HepG2 (cell line): ENCODE data around the gene SLC1A5. TPM values are rescaled to one million over a fixed set of nuclear protein-coding genes. Genes with fewer than 3 reads are reported as not detected.

Source experiments
- ATAC-seq: fragments of 200-7000 bp; cut with Tn5 transposase; 3 replicates; pipeline ENCODE4 v1.9.1; 2020; ENCODE audit warnings: mild to moderate bottlenecking, moderate library complexity
- BruUV-seq: library from RNA; stranded (reverse); fragments of 400-500 nt; replicated peaks from 2 replicates; lab custom pipeline; 2021; lab: Mats Ljungman, UMichigan
- CTCF ChIA-PET: fragments of 300-600 bp; formaldehyde crosslinking; extraction: SDS; loops from one replicate; lab custom pipeline; 2021; ENCODE audit warnings: low total read pairs, inconsistent platforms, low intra/inter-chr PET ratio; lab: Yijun Ruan, JAX
- POLR2A ChIA-PET: fragments of 350-600 bp; sonication (Branson Sonifier 250); formaldehyde crosslinking; loops from one replicate; lab custom pipeline; 2020; ENCODE audit warnings: antibody characterized with exemption, inconsistent platforms; lab: Yijun Ruan, JAX
- DNase-seq: peaks from one replicate; pipeline ENCODE4 v3.0.0-alpha.2; 2015; ENCODE audit warnings: low spot score
- FAIRE-seq: peaks from 3 replicates; lab custom pipeline; 2011; peaks lifted over from hg19 to GRCh38; lab: Jason Lieb, UNC
- H2AFZ ChIP-seq: one replicate; pipeline ENCODE4 v1.6.1; 2011; ENCODE audit warnings: low read length, inconsistent platforms
- H3K27ac ChIP-seq: fragments of 300-600 bp; 3 replicates; pipeline ENCODE4 v1.8.0; 2011; ENCODE audit warnings: mixed run types, mild to moderate bottlenecking, mixed read lengths, low read length, inconsistent platforms; ENCODE audit not compliant: insufficient read depth; ENCODE audit errors: extremely low read length
- H3K27me3 ChIP-seq, 2 experiments: fragments of 200-600 bp in 1 of 2; 2 replicates in 1 of 2; 3 replicates in 1 of 2; pipeline versions ENCODE4 v1.6.0 to v1.8.0; 2011; ENCODE audit warnings: low read length in 2 of 2, mild to moderate bottlenecking in 2 of 2, moderate library complexity in 2 of 2, inconsistent platforms in 1 of 2; ENCODE audit not compliant: insufficient read depth in 2 of 2, control insufficient read depth in 1 of 2
- H3K36me3 ChIP-seq, 2 experiments: fragments of 200-600 bp in 1 of 2; replicated peaks in 1 of 2; 2 replicates in 1 of 2; 3 replicates in 1 of 2; pipeline versions ENCODE4 v1.5.1 to v1.8.0; 2011; ENCODE audit warnings: low read length in 2 of 2, inconsistent platforms in 1 of 2; ENCODE audit not compliant: insufficient read depth in 2 of 2, control insufficient read depth in 1 of 2
- H3K4me1 ChIP-seq: 2 replicates; pipeline ENCODE4 v1.5.1; 2012; ENCODE audit warnings: low read length, inconsistent platforms; ENCODE audit not compliant: insufficient read depth
- H3K4me2 ChIP-seq: 2 replicates; pipeline ENCODE4 v1.6.0; 2011; ENCODE audit warnings: low read depth, low read length, inconsistent platforms
- H3K4me3 ChIP-seq, 3 experiments: fragments of 200-600 bp in 1 of 3; sonication (generic), shearing (Covaris generic) in 1 of 3; replicated peaks in 1 of 3; 2 replicates each; pipeline ENCODE4 v1.5.1; 2011 to 2016; ENCODE audit warnings: low read length in 3 of 3, inconsistent platforms in 2 of 3, low read depth in 2 of 3, mild to moderate bottlenecking in 2 of 3, control low read depth in 1 of 3, mixed read lengths in 1 of 3; ENCODE audit not compliant: insufficient read depth in 1 of 3
- H3K79me2 ChIP-seq: one replicate; pipeline ENCODE4 v1.6.1; 2011; ENCODE audit warnings: low read length, inconsistent platforms; ENCODE audit not compliant: insufficient read depth
- H3K9ac ChIP-seq: 2 replicates; pipeline ENCODE4 v1.6.0; 2011; ENCODE audit warnings: mild to moderate bottlenecking, low read depth, low read length, inconsistent platforms; ENCODE audit not compliant: insufficient read depth
- H3K9me3 ChIP-seq: 2 replicates; pipeline ENCODE4 v1.5.1; 2012; ENCODE audit warnings: mild to moderate bottlenecking, low read length
- H4K20me1 ChIP-seq: 2 replicates; pipeline ENCODE4 v1.6.0; 2011; ENCODE audit warnings: inconsistent platforms, mild to moderate bottlenecking, low read length, moderate library complexity; ENCODE audit not compliant: insufficient read depth
- AGO2 ChIP-seq: fragments of 200-400 bp; formaldehyde crosslinking; optimal IDR thresholded peaks from 2 replicates; pipeline ENCODE3; 2017; ENCODE audit warnings: mild to moderate bottlenecking, low read depth, low read length, moderate library complexity
- MBNL3 ChIP-seq: fragments of 250-450 bp; sonication (Bioruptor Pico); conservative IDR thresholded peaks from 2 replicates; pipeline ENCODE4 v1.8.0; 2022; ENCODE audit warnings: mild to moderate bottlenecking, inconsistent platforms
- NFKB2 ChIP-seq: sonication (generic); formaldehyde crosslinking; IDR thresholded peaks from 2 replicates; pipeline ENCODE4 v1.4.0; 2020; ENCODE audit warnings: missing genetic modification reagents, borderline replicate concordance
- THAP11 ChIP-seq: IDR thresholded peaks from 2 replicates; pipeline ENCODE4 v1.6.1; 2016; ENCODE audit warnings: missing biosample characterization, missing genetic modification reagents
- WGBS: methylation state at CpG from one replicate; pipeline ENCODE4 v1.1.6; 2017; ENCODE audit warnings: low lambda C conversion rate; 5-methylcytosine and 5-hydroxymethylcytosine counted together
- in situ Hi-C: cut with HindIII; loops from 2 replicates; pipeline ENCODE4 v1.10.0; 2017; ENCODE audit warnings: low pct_unique_long_range_greater_than_20kb; ENCODE audit not compliant: extremely low pct_ligation_motif_present
- intact Hi-C: fragments of 100-400 bp; cut with micrococcal nuclease; formaldehyde crosslinking; loops from one replicate; pipeline ENCODE4 v1.10.0; 2022; ENCODE audit not compliant: unreplicated experiment
- polyA plus RNA-seq, 8 experiments: library from polyadenylated mRNA; depleted of rRNA in 3 of 8; stranded (reverse) in 7 of 8; unstranded in 1 of 8; fragments of >200 nt; fragmentation: Illumina TruSeq in 4 of 8; extraction: Trizol in 4 of 8; gene quantifications; 2 replicates each; pipeline versions ENCODE4 v1.2.1 to v1.2.3, GENCODE V29; 2011 to 2016; ENCODE audit warnings: low read depth in 4 of 8, missing spikeins in 1 of 8, mixed read lengths in 1 of 8; ENCODE audit not compliant: insufficient read depth in 1 of 8
- total RNA-seq, 5 experiments: library from RNA; depleted of rRNA; stranded (reverse); fragments of >200 nt; fragmentation: Illumina TruSeq; extraction: Trizol; gene quantifications; 2 replicates each; pipeline ENCODE4 v1.2.3, GENCODE V29; 2016; ENCODE audit warnings: low read depth in 1 of 5

SLC1A5 gene
- total and polyA plus RNA-seq, 2 of the 13 experiments (the other 11 are each of a cell fraction or from before 2014, with no cell fraction given): 120 to 159 TPM

DNA sequence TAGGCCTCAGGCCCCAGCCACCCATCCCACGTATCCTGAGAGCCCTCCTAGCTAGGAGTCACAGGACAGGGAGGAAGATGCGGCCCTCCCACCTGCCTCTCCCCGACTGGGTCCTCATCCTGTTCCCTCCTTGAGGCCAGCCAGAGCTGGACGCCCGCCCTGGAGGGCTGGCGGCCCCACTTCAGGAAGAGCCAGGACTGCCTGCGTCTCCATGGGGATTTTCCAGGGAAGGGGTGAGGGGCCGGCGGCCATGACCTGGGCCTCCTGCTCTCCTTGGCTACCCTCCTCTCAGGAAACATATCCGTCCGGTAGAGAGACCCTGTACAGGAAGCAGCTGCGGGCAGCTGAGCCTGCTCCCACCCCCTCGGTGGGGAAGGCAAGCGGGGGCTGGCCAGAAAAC is 60.2 kb downstream of the SLC1A5 start:
- H2AFZ ChIP-seq: no peak overlapping the region
- DNase-seq: no peak
- ChIA-PET POLR2A (interaction anchor here (1.0 to 1.3 kb wide), 2 partner anchors 9 to 12 kb away, joined by 3 read pairs; partner anchors contain the start of gene PRKD2), CTCF (interaction anchor here (2.8 kb wide), 1 partner anchor 24 kb away, joined by 22 read pairs; no protein-coding TSS in a partner anchor)
- in situ Hi-C loops (no loop called here), intact Hi-C loops (loop anchor here (1.0 kb wide), 1 partner anchor 24 kb away; no protein-coding TSS in a partner anchor)
- H3K27me3 ChIP-seq: no peaks in the 10 kb centered on the region
- no peak for FAIRE-seq
- H3K9me3 ChIP-seq: no peaks in the 10 kb centered on the region
- ATAC-seq: no peak
- H3K9ac ChIP-seq: no peak overlapping the region
- 92% methylated on average over 6 of the region's 14 CpGs for WGBS
- H3K4me2 ChIP-seq: no peak overlapping the region
- peaks cover 64 to 95% of the 10 kb centered on the region in 2 experiments for H3K36me3 ChIP-seq
- no peak overlapping the region for H3K4me3 ChIP-seq
- peaks cover 13% of the 10 kb centered on the region; the same call in 1 of the 2 replicates for H4K20me1 ChIP-seq
- no peak overlapping the region for H3K27ac ChIP-seq
- no TSS peak for BruUV-seq
- H3K4me1 ChIP-seq: no peaks in the 10 kb centered on the region
- TF ChIP-seq MBNL3 (no peak), AGO2 (peak; percentile 42), NFKB2 (CRISPR knock-in tag) (peak; percentile 18; the same call in 1 of the 2 replicates)
- TF ChIP-seq, all 625 proteins: peak for 2
- no peaks in the 10 kb centered on the region for H3K79me2 ChIP-seq

DNA sequence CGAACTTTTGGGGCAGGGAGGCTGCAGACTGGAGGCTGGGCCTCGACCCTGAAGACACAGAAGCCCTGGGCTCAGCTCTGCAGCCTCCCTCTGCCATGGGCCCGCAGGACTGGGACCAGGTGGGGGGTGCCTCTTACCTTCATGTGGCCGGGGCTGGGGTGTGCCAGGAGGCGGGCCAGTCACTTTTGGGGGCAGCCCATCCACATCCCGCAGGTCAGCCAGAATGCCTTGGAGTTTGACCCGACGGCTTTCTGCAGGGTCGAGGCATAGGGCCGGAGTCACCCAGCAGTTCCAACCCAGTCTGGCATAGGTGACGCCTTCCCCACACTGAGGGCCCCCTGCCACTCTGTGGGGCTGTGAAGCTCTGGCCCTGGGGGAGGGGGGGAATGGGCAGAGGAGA is 60.6 kb downstream of the SLC1A5 start:
- no peak for ATAC-seq
- Histone ChIP-seq H3K4me3 (no peak overlapping the region), H3K9ac (no peak overlapping the region), H3K27ac (no peak overlapping the region), H3K4me1 (no peaks in the 10 kb centered on the region), H3K79me2 (no peaks in the 10 kb centered on the region), H3K9me3 (no peaks in the 10 kb centered on the region), H2AFZ (no peak overlapping the region), H3K36me3 (peaks cover 60 to 95% of the 10 kb centered on the region in 2 experiments), H3K27me3 (no peaks in the 10 kb centered on the region), H4K20me1 (peaks cover 13% of the 10 kb centered on the region; the same call in 1 of the 2 replicates), H3K4me2 (no peak overlapping the region)
- intact Hi-C loops (loop anchor here (1.0 kb wide), 1 partner anchor 23 kb away; no protein-coding TSS in a partner anchor), in situ Hi-C loops (no loop called here)
- TF ChIP-seq THAP11 (no peak), AGO2 (peak; percentile 22)
- BruUV-seq: no TSS peak
- FAIRE-seq: no peak
- no peak for DNase-seq
- ChIA-PET CTCF (interaction anchor here (2.8 kb wide), 1 partner anchor 23 kb away, joined by 22 read pairs; no protein-coding TSS in a partner anchor), POLR2A (interaction anchor here (1.3 kb wide), 1 partner anchor 10 kb away, joined by 3 read pairs; no protein-coding TSS in a partner anchor)
- 100% methylated on average over 3 of the region's 11 CpGs for WGBS
